Measurements from ENCODE around the gene UNC93A. TPM values are rescaled to one million over a fixed set of nuclear protein-coding genes. Genes with fewer than 3 reads are reported as not detected.
A peak's percentile ranks its signal among the peaks of the same experiment; 100 is the strongest.
"Not testable (repeated sequence)": the region's sequence is repeated elsewhere in the genome, so short reads cannot be mapped to it uniquely, and the experiment has no call there.

UNC93A gene
- 10 to 100 TPM in 1 of 3 donors, 1 to 10 TPM in 2; 3.0 to 14.3 (median 7.4) TPM for polyA plus RNA-seq (ENCODE audit: insufficient read length in 3 of 3)
- long read RNA-seq, donor 1: 0 reads
- long read RNA-seq, donor 2: 0 reads
- long read RNA-seq, donor 3, transcript UNC93A-201 (8 exons, 2,116 nt): major isoform, 5 of 5 reads
- long read RNA-seq, donor 3, partial matches to known transcripts: 0 of 5 reads
- long read RNA-seq, donor 3, other reads (novel, unspliced or antisense): 0 of 5 reads
- long read RNA-seq, donor 4: 0 reads
- long read RNA-seq, donor 5: 0 reads
- long read RNA-seq, donor 6, partial matches to known transcripts: 0 of 1 reads
- long read RNA-seq, donor 6, other reads (novel, unspliced or antisense): 0 of 1 reads
- long read RNA-seq, donor 7, partial matches to known transcripts: 0 of 3 reads
- long read RNA-seq, donor 7, other reads (novel, unspliced or antisense): 0 of 3 reads
- long read RNA-seq, donor 8: 0 reads
- long read RNA-seq, donor 9: 0 reads
- long read RNA-seq, donor 10: 0 reads
- long read RNA-seq, donor 11, partial matches to known transcripts: 0 of 3 reads
- long read RNA-seq, donor 11, other reads (novel, unspliced or antisense): 0 of 3 reads
- long read RNA-seq, donor 12: 0 reads
- long read RNA-seq, donor 13: 0 reads
- long read RNA-seq, donor 14: 0 reads
- long read RNA-seq, donor 15: 0 reads
- long read RNA-seq, donor 16, partial matches to known transcripts: 0 of 2 reads
- long read RNA-seq, donor 16, other reads (novel, unspliced or antisense): 0 of 2 reads

GRCh38 chr6:167290786-167291622 is at the start of gene UNC93A:
UNC93A (plus strand) TSS chr6:167291315; CDS start chr6:167291490, 175 bp downstream.
- no peak for DNase-seq (ENCODE audit: extremely low read depth in 1 of 11, low read depth in 9 of 11, low spot score in 4 of 11)

- peak in 9 of 11 donors; percentile 29 to 78 (median 67) for DNase-seq (ENCODE audit: extremely low read depth in 1 of 11, low read depth in 9 of 11, low spot score in 4 of 11)
Observed at GRCh38 chr6:167241321-167242134, 49.6 kb upstream of the UNC93A start.

GRCh38 chr6:167242135-167242506 is 49.0 kb upstream of the UNC93A start:
- not testable (repeated sequence) for DNase-seq (ENCODE audit: extremely low read depth in 1 of 11, low read depth in 9 of 11, low spot score in 4 of 11)

- not testable (repeated sequence) for DNase-seq (ENCODE audit: extremely low read depth in 1 of 11, low read depth in 9 of 11, low spot score in 4 of 11)
Observed at GRCh38 chr6:167242511-167243051, 48.5 kb upstream of the UNC93A start.

GRCh38 chr6:167244064-167244960 is 46.8 kb upstream of the UNC93A start:
- no peak for DNase-seq (ENCODE audit: extremely low read depth in 1 of 11, low read depth in 9 of 11, low spot score in 4 of 11)

- DNase-seq (ENCODE audit: extremely low read depth in 1 of 11, low read depth in 9 of 11, low spot score in 4 of 11): no peak
Observed at GRCh38 chr6:167244991-167245390, 46.1 kb upstream of the UNC93A start.

- no peak for DNase-seq (ENCODE audit: extremely low read depth in 1 of 11, low read depth in 9 of 11, low spot score in 4 of 11)
Observed at GRCh38 chr6:167245591-167245990, 45.5 kb upstream of the UNC93A start.

- DNase-seq (ENCODE audit: extremely low read depth in 1 of 11, low read depth in 9 of 11, low spot score in 4 of 11): no peak
Observed at GRCh38 chr6:167247814-167248595, 43.1 kb upstream of the UNC93A start.

- not testable (repeated sequence) for DNase-seq (ENCODE audit: extremely low read depth in 1 of 11, low read depth in 9 of 11, low spot score in 4 of 11)
Observed at GRCh38 chr6:167248878-167249455, 42.1 kb upstream of the UNC93A start.

- DNase-seq (ENCODE audit: extremely low read depth in 1 of 11, low read depth in 9 of 11, low spot score in 4 of 11): no peak
Observed at GRCh38 chr6:167252271-167252670, 38.8 kb upstream of the UNC93A start.

GRCh38 chr6:167255918-167256553 is 35.1 kb upstream of the UNC93A start:
- DNase-seq (ENCODE audit: extremely low read depth in 1 of 11, low read depth in 9 of 11, low spot score in 4 of 11): no peak

GRCh38 chr6:167258646-167259045 is 32.5 kb upstream of the UNC93A start:
- no peak for DNase-seq (ENCODE audit: extremely low read depth in 1 of 11, low read depth in 9 of 11, low spot score in 4 of 11)

- DNase-seq (ENCODE audit: extremely low read depth in 1 of 11, low read depth in 9 of 11, low spot score in 4 of 11): peak in 1 of 11 donors; percentile 41
Observed at GRCh38 chr6:167266057-167266829, 24.9 kb upstream of the UNC93A start.

GRCh38 chr6:167266830-167267555 is 24.1 kb upstream of the UNC93A start:
- DNase-seq (ENCODE audit: extremely low read depth in 1 of 11, low read depth in 9 of 11, low spot score in 4 of 11): no peak
